ENCODE measurements around the gene MATCAP1. TPM values are rescaled to one million over a fixed set of nuclear protein-coding genes. Genes with fewer than 3 reads are reported as not detected.

MATCAP1 gene
- polyA plus RNA-seq, 2 of the 4 experiments (the other 2 are of a cell fraction) = 7.5 to 20.8 TPM

GRCh38 chr16:67210069-67210937 is 26.5 kb upstream of the MATCAP1 start:
- POLR2A ChIA-PET = interaction anchor here (3.7 kb wide), 1 partner anchor 17 kb away, joined by 11 read pairs; the partner anchor contains the start of gene TMEM208

GRCh38 chr16:67209565-67209964 is 25.8 kb upstream of the MATCAP1 start:
- H3K9me3 ChIP-seq = no peaks in the 10 kb centered on the region
- 84% methylated on average over 8 of the region's 8 CpGs for WGBS (ENCODE audit: missing lambda C conversion rate)
- no peak for DNase-seq (ENCODE audit: low read depth in 1 of 2, low spot score in 1 of 2)
- POLR2A ChIA-PET = interaction anchor here (3.7 kb wide), 1 partner anchor 17 kb away, joined by 11 read pairs; the partner anchor contains the start of gene TMEM208
- H3K4me3 ChIP-seq = no peak overlapping the region
- ATAC-seq = peak in 1 of 2 experiments; percentile 1; a peak in 1 of 6 replicates
- no peak overlapping the region for H3K27ac ChIP-seq
- H3K4me2 ChIP-seq = no peak overlapping the region
- CTCF ChIA-PET = interaction anchor here (0.8 to 10.5 kb wide), 10 partner anchors 9 to 256 kb away, joined by 3 to 105 read pairs (median 4); partner anchors contain the start of genes B3GNT9, CES3, E2F4 and ELMO3
- H3K4me1 ChIP-seq = peaks cover 25% of the 10 kb centered on the region
- no peak for TF ChIP-seq EHF (CRISPR knock-in tag; IDR thresholded peaks at IDR 0.05)
- TF ChIP-seq NFE2L2 (conservative IDR thresholded peaks at IDR 0.05; ENCODE audit: low read length) = no peak
- TF ChIP-seq USF2 (IDR thresholded peaks at IDR 0.05) = no peak
- TF ChIP-seq REST (IDR thresholded peaks at IDR 0.05) = no peak
- no peak for TF ChIP-seq POLR2A (IDR thresholded peaks at IDR 0.05; ENCODE audit: low read length)
- TF ChIP-seq NPAS2 (CRISPR knock-in tag; IDR thresholded peaks at IDR 0.05; ENCODE audit: borderline replicate concordance) = no peak
- TF ChIP-seq ZC3H11A (IDR thresholded peaks at IDR 0.05) = no peak
- TF ChIP-seq KDM1A (IDR thresholded peaks at IDR 0.05; ENCODE audit: low read depth) = no peak
- TF ChIP-seq EHMT2 (IDR thresholded peaks at IDR 0.05; ENCODE audit: low read depth) = no peak
- TF ChIP-seq E2F6 (IDR thresholded peaks at IDR 0.05; ENCODE audit: borderline replicate concordance, low read depth) = no peak
- TF ChIP-seq CTCF (IDR thresholded peaks at IDR 0.05) = no peak
- no peak for TF ChIP-seq ZSCAN20 (CRISPR knock-in tag; IDR thresholded peaks at IDR 0.05)
- TF ChIP-seq ATOH8 (CRISPR knock-in tag; IDR thresholded peaks at IDR 0.05; ENCODE audit: low read depth) = no peak
- no peak for TF ChIP-seq HES2 (IDR thresholded peaks at IDR 0.05)
- no peak for TF ChIP-seq PHF8 (IDR thresholded peaks at IDR 0.05; ENCODE audit: borderline replicate concordance, low read depth)
- TF ChIP-seq HEYL (CRISPR knock-in tag; IDR thresholded peaks at IDR 0.05) = no peak
- no peak for TF ChIP-seq FOSL2 (IDR thresholded peaks at IDR 0.05)
- TF ChIP-seq FOSL2 (CRISPR knock-in tag; IDR thresholded peaks at IDR 0.05) = no peak
- TF ChIP-seq CBX8 (IDR thresholded peaks at IDR 0.05) = no peak
- TF ChIP-seq HOXB5 (CRISPR knock-in tag; IDR thresholded peaks at IDR 0.05) = no peak
- TF ChIP-seq KDM5A (IDR thresholded peaks at IDR 0.05) = no peak
- FAIRE-seq = no peak

More at GRCh38 chr16:67210069-67210937, 26.5 kb upstream of the MATCAP1 start:
- Histone ChIP-seq H3K4me3 (no peak overlapping the region), H3K9me3 (no peaks in the 10 kb centered on the region), H3K4me1 (peaks cover 25% of the 10 kb centered on the region), H3K4me2 (no peak overlapping the region), H3K27ac (no peak overlapping the region)
- CTCF ChIA-PET = interaction anchor here (0.9 to 10.5 kb wide), 9 partner anchors 8 to 271 kb away, joined by 3 to 105 read pairs (median 4); partner anchors contain the start of genes ATP6V0D1, B3GNT9, E2F4 and ELMO3
- DNase-seq (ENCODE audit: low read depth in 1 of 2, low spot score in 1 of 2) (no peak), ATAC-seq (peak; percentile 10 to 18; a peak in 4 of 6 replicates), FAIRE-seq (no peak)
- WGBS (ENCODE audit: missing lambda C conversion rate) = 89% methylated on average over 17 of the region's 25 CpGs
- TF ChIP-seq POLR2AphosphoS2 (conservative IDR thresholded peaks at IDR 0.05; ENCODE audit: low read length) (0 out of 2 replicates have a peak, but pooled peaks have one; percentile 41), GATA3 (IDR thresholded peaks at IDR 0.05; ENCODE audit: borderline replicate concordance) (no peak)
